IMR-90 (cell line): ENCODE results near the gene TGFB1. TPM values are rescaled to one million over a fixed set of nuclear protein-coding genes. Genes with fewer than 3 reads are reported as not detected.

ENCODE experiments used
- MXI1 ChIP-seq: IDR thresholded peaks from 2 replicates; pipeline ENCODE4 v1.6.1; 2012; ENCODE audit warnings: low read depth, mild to moderate bottlenecking, low read length, moderate library complexity, borderline replicate concordance
- RFX5 ChIP-seq: IDR thresholded peaks from 2 replicates; pipeline ENCODE4 v1.8.0; 2012; ENCODE audit warnings: low read depth, mild to moderate bottlenecking, low read length, moderate library complexity
- polyA plus RNA-seq, 3 experiments: library from polyadenylated mRNA; depleted of rRNA; stranded (reverse); fragments of >200 nt; gene quantifications; 2 replicates each; pipeline ENCODE4 v1.2.3, GENCODE V29; 2012; ENCODE audit warnings: low replicate concordance in 1 of 3
- total RNA-seq: library from RNA; depleted of rRNA; stranded (reverse); fragments of >200 nt; gene quantifications from 2 replicates; pipeline ENCODE4 v1.2.3, GENCODE V29; 2012
- TF ChIP-seq, protein P1 (sequence below): conservative IDR thresholded peaks from 2 replicates; pipeline ENCODE4 v1.5.1; 2012; ENCODE audit warnings: mild to moderate bottlenecking, low read depth, low read length, improper control_type of control experiment

The TGFB1 gene
- total and polyA plus RNA-seq, 2 of the 4 experiments (the other 2 are of a cell fraction) = 3.2 to 26.7 TPM

DNA sequence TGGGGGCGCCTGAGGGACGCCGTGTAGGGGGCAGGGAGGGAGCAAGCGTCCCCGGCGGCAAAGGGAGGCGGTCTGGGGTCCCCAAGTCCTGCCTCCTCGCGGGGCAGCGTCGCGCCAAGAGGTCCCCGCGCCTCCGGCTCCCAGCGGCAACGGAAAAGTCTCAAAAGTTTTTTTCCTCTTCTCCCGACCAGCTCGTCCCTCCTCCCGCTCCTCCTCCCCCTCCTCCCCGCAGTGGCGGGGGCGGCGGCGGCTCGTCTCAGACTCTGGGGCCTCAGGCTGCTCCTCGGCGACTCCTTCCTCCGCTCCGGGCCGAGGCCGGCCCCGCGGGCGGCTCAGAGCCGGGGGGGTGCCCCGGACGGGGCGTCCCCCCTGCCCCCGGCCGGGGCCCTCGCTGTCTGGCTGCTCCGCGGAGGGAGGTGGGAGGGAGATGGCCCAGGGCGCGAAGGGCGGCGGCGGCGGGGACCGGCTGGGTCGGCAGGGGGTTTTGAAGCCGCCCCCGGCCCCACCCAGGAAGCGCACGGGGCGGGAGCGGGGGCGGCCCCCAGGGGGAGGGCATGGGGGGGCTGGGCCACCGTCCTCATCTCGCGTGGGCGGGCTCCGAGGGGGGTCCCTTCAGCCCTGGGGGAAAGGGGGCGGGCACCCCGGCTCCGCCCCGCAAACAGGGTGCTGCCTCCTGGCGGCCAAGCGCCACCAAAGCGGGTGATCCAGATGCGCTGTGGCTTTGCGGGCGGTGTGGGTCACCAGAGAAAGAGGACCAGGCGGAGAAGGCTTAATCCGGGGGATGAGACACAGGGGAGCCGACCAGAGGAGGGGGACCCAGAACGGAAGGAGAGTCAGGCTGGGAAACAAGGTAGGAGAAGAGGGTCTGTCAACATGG lies at the start of gene TGFB1 (continued):
- no peak for TF ChIP-seq RFX5
- TF ChIP-seq, protein P1, sequence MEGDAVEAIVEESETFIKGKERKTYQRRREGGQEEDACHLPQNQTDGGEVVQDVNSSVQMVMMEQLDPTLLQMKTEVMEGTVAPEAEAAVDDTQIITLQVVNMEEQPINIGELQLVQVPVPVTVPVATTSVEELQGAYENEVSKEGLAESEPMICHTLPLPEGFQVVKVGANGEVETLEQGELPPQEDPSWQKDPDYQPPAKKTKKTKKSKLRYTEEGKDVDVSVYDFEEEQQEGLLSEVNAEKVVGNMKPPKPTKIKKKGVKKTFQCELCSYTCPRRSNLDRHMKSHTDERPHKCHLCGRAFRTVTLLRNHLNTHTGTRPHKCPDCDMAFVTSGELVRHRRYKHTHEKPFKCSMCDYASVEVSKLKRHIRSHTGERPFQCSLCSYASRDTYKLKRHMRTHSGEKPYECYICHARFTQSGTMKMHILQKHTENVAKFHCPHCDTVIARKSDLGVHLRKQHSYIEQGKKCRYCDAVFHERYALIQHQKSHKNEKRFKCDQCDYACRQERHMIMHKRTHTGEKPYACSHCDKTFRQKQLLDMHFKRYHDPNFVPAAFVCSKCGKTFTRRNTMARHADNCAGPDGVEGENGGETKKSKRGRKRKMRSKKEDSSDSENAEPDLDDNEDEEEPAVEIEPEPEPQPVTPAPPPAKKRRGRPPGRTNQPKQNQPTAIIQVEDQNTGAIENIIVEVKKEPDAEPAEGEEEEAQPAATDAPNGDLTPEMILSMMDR = peak; percentile 89
- no peak for TF ChIP-seq MXI1
